ENCODE results near the gene MFNG.

MFNG gene

DNA sequence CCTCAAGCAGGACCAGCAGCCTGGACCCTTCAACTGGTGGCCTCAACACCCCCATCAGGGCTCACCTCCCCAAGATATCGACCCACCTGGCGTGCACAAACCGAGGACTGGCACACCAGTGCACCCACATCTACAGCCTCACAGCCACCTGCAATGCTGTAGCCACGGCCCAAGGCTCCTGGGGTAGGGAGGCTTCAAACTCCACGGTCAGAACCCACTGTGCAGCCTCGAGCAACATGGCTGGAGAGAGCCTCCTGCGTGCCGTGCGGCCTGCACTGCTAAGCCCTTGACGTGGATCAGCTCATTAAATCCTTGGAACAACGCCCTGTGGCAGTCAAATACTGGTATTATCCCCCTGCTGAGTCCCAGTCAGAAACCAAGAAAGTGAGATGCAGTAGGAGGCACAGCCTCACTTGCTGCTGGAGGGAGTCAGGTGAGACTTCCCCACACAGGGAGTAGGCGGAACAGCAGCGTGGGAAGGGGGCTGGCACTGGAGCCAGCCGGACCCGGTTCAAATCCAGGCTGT, 28.4 kb upstream of the MFNG start:
- no peak for FAIRE-seq
- DNase-seq (ENCODE audit: insufficient read length, low spot score) = no peak

- no peak for FAIRE-seq
- no peak for DNase-seq (ENCODE audit: insufficient read length, low spot score)
These were observed 25.4 kb upstream of the MFNG start for GRCh38 chr22:37511395-37512104.

DNA sequence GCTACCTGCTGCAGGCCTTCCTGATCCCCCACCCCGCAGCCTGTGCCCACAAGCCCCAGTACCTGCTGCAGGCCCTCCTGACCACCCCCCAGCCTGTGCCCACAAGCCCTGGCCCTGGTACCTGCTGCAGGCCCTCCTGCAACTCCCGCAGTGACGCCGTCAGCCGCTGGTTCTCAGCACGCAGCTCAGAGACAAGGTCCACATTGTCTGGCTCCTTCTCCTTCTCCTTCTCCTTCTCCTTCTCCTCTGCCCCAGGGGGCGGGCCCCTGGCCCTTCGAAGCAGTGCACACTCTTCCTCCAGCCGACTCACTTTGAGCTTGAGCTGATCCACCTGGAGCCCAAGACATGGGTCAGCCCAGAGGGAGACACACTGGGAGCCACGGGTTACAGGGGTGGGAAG, 23.9 kb upstream of the MFNG start:
- FAIRE-seq (no peak), DNase-seq (ENCODE audit: insufficient read length, low spot score) (no peak)

- DNase-seq (ENCODE audit: insufficient read length, low spot score) (no peak), FAIRE-seq (no peak)
These were observed 23.1 kb upstream of the MFNG start for GRCh38 chr22:37509059-37509860.

DNA sequence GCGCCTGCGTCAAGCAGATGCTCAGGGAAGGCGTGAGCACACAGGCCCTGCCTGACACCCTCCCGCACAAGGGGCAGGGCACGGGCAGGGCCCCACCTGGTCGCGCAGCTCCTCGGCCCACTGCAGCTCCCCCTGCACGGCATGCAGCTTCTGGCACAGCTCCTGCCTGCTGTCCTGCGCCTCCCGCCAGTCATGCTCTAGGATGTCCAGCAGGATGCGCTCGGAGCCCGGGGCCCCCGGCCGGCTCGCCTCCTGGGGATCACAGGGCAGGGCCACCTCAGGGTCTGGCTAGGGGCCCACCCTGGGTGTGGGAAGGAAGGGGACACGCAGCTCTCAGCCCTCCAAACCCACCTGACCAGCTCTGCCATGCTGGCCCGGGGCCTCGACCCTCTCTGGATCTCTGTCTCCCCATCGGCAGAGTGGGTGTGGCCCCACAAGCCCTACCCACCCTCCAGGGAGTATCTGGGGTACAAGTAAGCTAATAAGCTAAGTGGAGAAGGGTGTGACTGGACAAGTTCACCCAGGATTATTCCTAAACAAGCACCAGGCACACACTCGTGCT, 22.3 kb upstream of the MFNG start:
- no peak for FAIRE-seq
- no peak for DNase-seq (ENCODE audit: insufficient read length, low spot score)

GRCh38 chr22:37507731-37508130, 21.5 kb upstream of the MFNG start:
- no peak for FAIRE-seq
- no peak for DNase-seq (ENCODE audit: insufficient read length, low spot score)

GRCh38 chr22:37505989-37506388, 19.8 kb upstream of the MFNG start:
- FAIRE-seq (no peak), DNase-seq (ENCODE audit: insufficient read length, low spot score) (no peak)

DNA sequence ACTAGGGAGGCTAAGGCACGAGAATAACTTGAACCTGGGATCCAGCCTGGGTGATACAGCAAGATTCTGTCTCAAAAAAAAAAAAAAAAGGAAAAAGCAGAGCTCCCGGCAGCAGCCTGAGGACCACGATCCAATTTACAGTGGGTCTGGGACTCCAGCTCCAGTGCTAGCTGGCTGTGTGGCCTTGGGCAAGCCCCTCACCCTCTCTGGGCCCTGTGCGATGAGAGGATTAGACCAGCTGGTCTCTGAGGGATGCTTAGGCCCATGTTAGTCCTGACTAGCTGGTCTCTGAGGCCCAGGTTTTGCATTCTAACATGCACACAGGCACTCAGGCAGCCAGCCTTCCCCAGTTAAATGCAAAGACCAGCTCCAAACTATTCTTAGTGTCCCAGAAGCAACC, 19.4 kb upstream of the MFNG start:
- DNase-seq (ENCODE audit: insufficient read length, low spot score) = no peak
- FAIRE-seq = no peak

GRCh38 chr22:37504964-37505363, 18.8 kb upstream of the MFNG start:
- DNase-seq (ENCODE audit: insufficient read length, low spot score) (no peak), FAIRE-seq (no peak)

GRCh38 chr22:37503850-37504249, 17.7 kb upstream of the MFNG start:
- DNase-seq (ENCODE audit: insufficient read length, low spot score) = no peak
- FAIRE-seq = no peak

DNA sequence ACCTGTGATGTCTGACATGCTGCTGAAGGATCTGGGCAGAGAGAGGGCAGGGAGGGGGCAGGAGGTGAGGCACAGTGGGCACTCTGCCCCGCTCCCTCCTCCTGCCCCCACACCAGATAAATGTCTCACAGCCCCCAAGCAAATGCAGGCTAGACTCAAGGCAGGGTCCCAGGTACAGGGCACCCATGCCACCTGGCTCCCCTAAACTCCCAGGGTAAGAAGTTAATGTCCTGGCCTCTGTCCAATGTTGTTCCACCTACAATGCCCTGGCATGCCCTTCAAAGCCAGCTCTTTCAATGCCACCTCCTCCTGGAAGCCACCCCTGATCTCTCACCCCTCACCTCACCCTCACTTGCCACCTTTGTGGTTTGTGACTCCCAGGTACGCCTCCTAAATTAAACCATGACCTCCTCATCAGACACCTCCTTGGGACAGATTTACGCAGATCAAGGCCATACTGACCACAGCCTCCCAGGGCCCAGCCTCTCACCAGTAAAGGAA, 17.0 kb upstream of the MFNG start:
- DNase-seq (ENCODE audit: insufficient read length, low spot score) (no peak), FAIRE-seq (no peak)

GRCh38 chr22:37502342-37503182, 16.4 kb upstream of the MFNG start:
- DNase-seq (ENCODE audit: insufficient read length, low spot score) = no peak
- no peak for FAIRE-seq

- no peak for DNase-seq (ENCODE audit: insufficient read length, low spot score)
- peak; percentile 21 for FAIRE-seq
These were observed 15.6 kb upstream of the MFNG start for GRCh38 chr22:37501610-37502341.

DNA sequence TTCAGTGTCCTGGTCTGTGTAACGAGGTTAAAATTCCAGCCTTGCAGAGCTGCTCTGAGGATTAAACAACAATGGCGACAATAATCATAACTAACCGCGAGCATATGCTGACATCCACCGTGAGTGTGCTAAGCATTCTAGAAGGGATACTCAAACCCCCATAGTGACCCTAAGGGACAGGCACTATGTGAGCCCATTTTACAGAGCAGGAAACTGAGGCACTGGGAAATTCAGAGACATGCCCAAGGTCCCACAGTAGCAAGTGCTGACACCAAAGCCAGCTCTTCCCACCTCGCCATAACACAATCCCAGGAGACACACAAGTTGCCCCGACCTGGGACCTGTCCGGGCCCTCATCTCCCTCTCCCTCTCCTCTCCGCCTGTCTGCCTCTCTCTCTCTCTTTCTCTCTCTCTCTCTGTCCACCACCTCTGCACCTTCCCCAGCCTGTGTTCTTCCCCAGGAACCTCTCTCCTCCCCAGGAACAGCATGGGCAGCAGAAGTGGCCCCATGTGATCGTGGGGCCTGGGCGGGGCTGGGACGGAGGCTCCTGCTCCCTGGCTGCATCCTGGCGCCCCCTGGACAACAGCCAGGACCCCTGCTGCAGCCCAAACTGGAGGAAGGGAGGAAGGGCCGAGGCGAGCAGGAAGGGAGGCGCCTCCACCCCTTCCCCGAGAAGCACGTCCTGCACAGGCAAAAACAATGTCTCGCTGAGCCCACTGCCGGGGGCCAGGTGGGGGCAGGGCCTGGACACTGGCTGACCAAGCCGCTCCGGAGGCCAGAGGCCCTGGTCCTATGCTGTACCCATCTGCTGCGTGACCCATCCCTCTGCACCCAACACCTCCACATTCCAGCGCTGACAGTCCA, 14.8 kb upstream of the MFNG start:
- no peak for FAIRE-seq
- DNase-seq (ENCODE audit: insufficient read length, low spot score) = no peak

DNA sequence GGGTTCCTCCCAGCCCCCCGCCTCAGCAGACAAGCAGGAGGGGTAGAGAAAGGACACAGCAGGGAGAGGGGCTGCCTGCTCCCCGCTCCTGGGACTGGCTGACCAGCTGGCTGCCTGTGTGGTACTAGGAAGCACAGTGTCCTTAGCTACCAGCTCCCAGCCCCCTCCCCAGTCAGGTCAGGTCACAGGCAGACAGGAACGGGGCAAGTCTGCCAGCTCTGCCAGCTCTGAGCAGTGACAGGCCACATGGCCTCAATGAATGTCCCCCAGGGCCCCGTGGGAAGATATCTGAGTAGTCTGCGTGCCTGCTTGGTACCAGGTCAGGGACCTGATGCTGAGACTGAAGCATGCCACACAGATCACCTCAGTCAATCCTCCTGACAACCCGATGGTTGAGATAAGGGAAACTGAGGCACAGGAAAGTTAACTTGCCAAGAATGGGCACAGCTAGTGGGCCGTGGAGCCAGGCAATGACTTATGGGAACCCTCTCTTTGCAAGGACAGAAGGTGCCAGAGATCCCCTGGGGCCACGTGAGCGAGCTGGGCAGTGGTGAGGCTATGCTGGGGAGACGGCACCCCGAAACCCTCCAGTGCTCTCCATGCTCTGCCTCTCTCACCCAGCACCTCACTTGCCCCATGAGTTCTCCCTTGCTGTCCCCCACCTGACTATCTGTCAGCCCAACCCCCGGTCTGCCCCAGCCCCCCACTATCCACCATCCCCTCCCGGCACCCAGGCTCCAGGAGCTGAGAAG, 13.8 kb upstream of the MFNG start:
- DNase-seq (ENCODE audit: insufficient read length, low spot score) (no peak), FAIRE-seq (no peak)

DNA sequence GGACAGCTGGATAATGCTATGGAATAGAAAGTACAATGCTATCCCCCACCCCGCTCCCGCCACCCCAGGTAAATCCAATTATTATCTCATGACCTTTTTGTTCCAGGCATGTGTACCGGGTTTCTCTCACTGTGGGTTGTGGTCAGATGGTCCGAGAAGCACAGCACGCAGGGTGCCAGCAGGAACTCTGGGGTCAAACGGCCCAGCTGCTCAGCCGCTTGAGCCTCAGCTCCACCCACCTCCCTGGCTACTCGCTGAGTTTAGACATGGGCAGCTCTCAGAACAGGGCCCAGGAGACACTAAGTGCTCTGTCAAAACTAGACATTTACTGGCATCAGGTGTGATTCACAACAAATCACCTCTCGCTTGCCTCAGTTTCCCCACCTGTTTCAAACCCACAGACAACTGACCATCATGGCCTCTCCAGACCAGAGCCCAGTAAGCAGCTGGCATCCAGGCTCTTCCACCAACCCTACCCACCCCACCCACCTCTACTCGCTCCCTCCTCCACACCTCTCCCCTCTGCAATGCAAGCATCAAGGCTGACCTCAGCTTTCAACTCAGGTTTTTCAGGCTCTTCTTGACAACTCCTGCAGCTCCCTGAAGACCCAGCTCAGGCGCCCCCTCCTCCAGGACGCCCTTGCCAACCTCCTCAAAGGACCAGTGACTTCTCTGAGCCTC, 13.0 kb upstream of the MFNG start:
- no peak for FAIRE-seq
- no peak for DNase-seq (ENCODE audit: insufficient read length, low spot score)

DNA sequence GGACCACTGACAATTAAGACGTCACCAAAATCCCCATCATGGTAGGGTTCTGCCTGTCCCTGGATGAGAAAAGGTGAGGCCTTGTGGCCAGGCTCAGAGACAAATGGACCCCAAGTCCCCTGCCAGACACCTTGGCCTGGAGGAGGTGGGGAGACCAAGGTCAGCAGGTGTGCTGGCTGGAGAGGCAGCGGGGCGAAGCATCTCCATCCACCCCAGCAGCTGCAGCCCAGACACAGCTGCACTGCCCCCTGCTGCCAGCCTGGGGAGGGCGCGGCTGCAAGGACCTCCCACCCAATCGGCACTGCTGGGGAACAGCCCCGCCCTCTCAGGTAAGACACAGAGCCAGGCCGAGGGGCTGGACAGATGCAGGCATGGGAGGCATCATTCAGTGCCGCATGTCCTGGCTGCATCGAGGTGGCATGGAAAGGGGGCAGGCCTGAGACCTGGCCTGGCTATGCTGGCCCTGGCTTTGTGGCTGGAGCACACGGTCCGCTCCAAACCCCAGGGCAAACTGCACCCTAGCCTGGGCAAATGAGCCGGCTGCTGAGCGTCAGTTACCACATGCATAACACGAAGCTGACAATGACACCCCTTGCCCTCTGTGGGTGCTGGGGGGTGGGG, 12.2 kb upstream of the MFNG start:
- peak; percentile 95 for DNase-seq (ENCODE audit: insufficient read length, low spot score)
- FAIRE-seq = peak; percentile 66

Measured in GM19239 (cell line).